GM18498 (cell line): Measurements from ENCODE around the gene TPGS2.
"Not testable (repeated sequence)": the region's sequence is repeated elsewhere in the genome, so short reads cannot be mapped to it uniquely, and the experiment has no call there.

Experiments used
- ATAC-seq: cut with Tn5 transposase; IDR thresholded peaks from one replicate; pipeline ENCODE4 v1.9.1; 2021; ENCODE audit warnings: mild to moderate bottlenecking, moderate library complexity; ENCODE audit not compliant: unreplicated experiment

Gene TPGS2

GRCh38 chr18:36776650-36777049 is 52.2 kb downstream of the TPGS2 start:
- no peak for ATAC-seq

GRCh38 chr18:36775396-36775795 is 53.4 kb downstream of the TPGS2 start:
- no peak for ATAC-seq

GRCh38 chr18:36772241-36772723 is 56.5 kb downstream of the TPGS2 start:
- no peak for ATAC-seq

- ATAC-seq: no peak
These were observed 57.6 kb downstream of the TPGS2 start for GRCh38 chr18:36771245-36771644.

GRCh38 chr18:36770315-36770946 is 58.4 kb downstream of the TPGS2 start:
- ATAC-seq: no peak

GRCh38 chr18:36769611-36770314 is 59.0 kb downstream of the TPGS2 start:
- ATAC-seq: no peak

GRCh38 chr18:36769172-36769571 is 59.6 kb downstream of the TPGS2 start:
- ATAC-seq: no peak

GRCh38 chr18:36766836-36767235 is 62.0 kb downstream of the TPGS2 start:
- ATAC-seq: no peak

- not testable (repeated sequence) for ATAC-seq
These were observed 65.8 kb downstream of the TPGS2 start for GRCh38 chr18:36762965-36763364.

- ATAC-seq: no peak
These were observed 66.7 kb downstream of the TPGS2 start for GRCh38 chr18:36762074-36762473.

GRCh38 chr18:36761186-36761698 is 67.6 kb downstream of the TPGS2 start:
- ATAC-seq: no peak

- ATAC-seq: no peak
These were observed 68.2 kb downstream of the TPGS2 start for GRCh38 chr18:36760598-36760997.

GRCh38 chr18:36759167-36759776 is 69.5 kb downstream of the TPGS2 start:
- ATAC-seq: no peak

GRCh38 chr18:36758623-36759022 is 70.2 kb downstream of the TPGS2 start:
- ATAC-seq: no peak

GRCh38 chr18:36757991-36758390 is 70.8 kb downstream of the TPGS2 start:
- no peak for ATAC-seq

GRCh38 chr18:36757081-36757480 is 71.7 kb downstream of the TPGS2 start:
- no peak for ATAC-seq

- ATAC-seq: no peak
These were observed 72.6 kb downstream of the TPGS2 start for GRCh38 chr18:36756242-36756641.

- no peak for ATAC-seq
These were observed 75.6 kb downstream of the TPGS2 start for GRCh38 chr18:36752929-36753865.

- ATAC-seq: no peak
These were observed 83.4 kb downstream of the TPGS2 start for GRCh38 chr18:36745219-36745975.

GRCh38 chr18:36744261-36744876 is 84.4 kb downstream of the TPGS2 start:
- ATAC-seq: no peak
